Measurements from ENCODE around the gene MICAL2. TPM values are rescaled to one million over a fixed set of nuclear protein-coding genes. Genes with fewer than 3 reads are reported as not detected.

The MICAL2 gene
- total RNA-seq: 10 to 100 TPM; 14.0 to 45.7 (median 29.0) TPM
- 10 to 100 TPM in 2 of 3 donors, 1 to 10 TPM in 1; 6.8 to 15.0 (median 11.7) TPM for polyA plus RNA-seq
- long read RNA-seq, donor 1, partial matches to known transcripts: 4 of 22 reads
- long read RNA-seq, donor 1, other reads (novel, unspliced or antisense): 17 of 22 reads
- long read RNA-seq, donor 2, partial matches to known transcripts: 20 of 58 reads
- long read RNA-seq, donor 2, other reads (novel, unspliced or antisense): 37 of 58 reads

GRCh38 chr11:12110201-12110713, at the start of gene MICAL2:
Gene MICAL2, plus strand, starts transcription at chr11:12110590. Its CDS starts 51,566 bp downstream, at chr11:12162156.
- ATAC-seq (peak; percentile 98 to 99 (median 99)), DNase-seq (peak; percentile 92 to 94)
- intact Hi-C loops (cut with DNase I): no loop called here
- peaks cover 11% of the 10 kb centered on the region for H3K4me1 ChIP-seq
- H3K36me3 ChIP-seq (ENCODE audit: insufficient read depth in 1 of 2, low read depth in 1 of 2): no peaks in the 10 kb centered on the region
- TF ChIP-seq CTCF (IDR thresholded peaks at IDR 0.05): no peak
- no peaks in the 10 kb centered on the region for H3K27me3 ChIP-seq (ENCODE audit: insufficient read depth in 3 of 3, low read length in 2 of 3)
- H3K9me3 ChIP-seq: no peaks in the 10 kb centered on the region
- H3K27ac ChIP-seq: peak within 1 kb of the TSS; percentile 85
- WGBS, 3 donors: 1 to 2% (median 1%) methylated on average over 39 to 56 of the region's 56 CpGs
- peak within 1 kb of the TSS; percentile 80 for H3K4me3 ChIP-seq

- H3K4me1 ChIP-seq: peaks cover 9% of the 10 kb centered on the region
- no peaks in the 10 kb centered on the region for H3K36me3 ChIP-seq (ENCODE audit: insufficient read depth in 1 of 2, low read depth in 1 of 2)
- intact Hi-C loops (cut with DNase I): no loop called here
- H3K27ac ChIP-seq: no peak overlapping the region
- no peak overlapping the region for H3K4me3 ChIP-seq
- no peak for ATAC-seq
- no peak for TF ChIP-seq CTCF (IDR thresholded peaks at IDR 0.05)
- no peak for DNase-seq
- 67 to 81% (median 70%) methylated on average over 9 of the region's 9 CpGs for WGBS, 3 donors
- H3K27me3 ChIP-seq (ENCODE audit: insufficient read depth in 3 of 3, low read length in 2 of 3): no peaks in the 10 kb centered on the region
- H3K9me3 ChIP-seq: no peaks in the 10 kb centered on the region
Measured at GRCh38 chr11:12061851-12062560, 48.4 kb upstream of the MICAL2 start.

GRCh38 chr11:12063251-12063650, 47.1 kb upstream of the MICAL2 start:
- Histone ChIP-seq H3K27ac (no peak overlapping the region), H3K27me3 (ENCODE audit: insufficient read depth in 3 of 3, low read length in 2 of 3) (no peaks in the 10 kb centered on the region), H3K4me3 (no peak overlapping the region), H3K9me3 (no peaks in the 10 kb centered on the region), H3K36me3 (ENCODE audit: insufficient read depth in 1 of 2, low read depth in 1 of 2) (no peaks in the 10 kb centered on the region), H3K4me1 (peaks cover 20% of the 10 kb centered on the region)
- 93 to 98% (median 95%) methylated on average over 2 of the region's 2 CpGs for WGBS, 3 donors
- no peak for TF ChIP-seq CTCF (IDR thresholded peaks at IDR 0.05)
- ATAC-seq (no peak), DNase-seq (no peak)
- intact Hi-C loops (cut with DNase I): no loop called here

GRCh38 chr11:12064136-12064953, 46.0 kb upstream of the MICAL2 start:
- 92 to 93% (median 92%) methylated on average over 7 of the region's 7 CpGs for WGBS, 3 donors
- DNase-seq: no peak
- Histone ChIP-seq H3K4me3 (no peak overlapping the region), H3K27me3 (ENCODE audit: insufficient read depth in 3 of 3, low read length in 2 of 3) (no peaks in the 10 kb centered on the region), H3K4me1 (peaks cover 23% of the 10 kb centered on the region), H3K36me3 (ENCODE audit: insufficient read depth in 1 of 2, low read depth in 1 of 2) (no peaks in the 10 kb centered on the region), H3K9me3 (no peaks in the 10 kb centered on the region), H3K27ac (no peak overlapping the region)
- ATAC-seq: no peak
- intact Hi-C loops (cut with DNase I): no loop called here
- no peak for TF ChIP-seq CTCF (IDR thresholded peaks at IDR 0.05)

Data from psoas muscle (tissue), 8 donors.